ENCODE results near the gene TNFRSF8.

Gene TNFRSF8

DNA sequence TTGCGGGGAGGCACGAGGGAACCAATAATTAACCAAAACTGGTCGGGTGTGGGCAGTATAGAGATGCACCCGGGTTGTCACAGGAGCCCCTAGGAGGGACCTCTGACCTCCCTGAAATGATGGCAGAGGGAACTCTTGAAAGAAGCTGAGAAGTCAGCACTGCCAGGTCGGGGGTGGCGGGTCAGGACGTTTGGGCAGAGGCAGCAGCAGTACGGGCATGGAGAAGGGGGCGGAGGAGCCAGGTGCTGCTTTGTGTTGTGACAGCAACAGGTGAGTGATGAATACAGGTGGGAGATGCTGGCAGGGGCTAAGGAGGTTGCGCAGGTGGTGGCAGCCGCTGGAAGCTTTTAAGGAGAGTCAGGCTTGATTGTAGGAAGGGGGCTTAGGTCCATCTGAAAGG lies 115.4 kb downstream of the TNFRSF8 start:
- Histone ChIP-seq H3K27me3 (ENCODE audit: control insufficient read depth in 1 of 2, insufficient read depth in 2 of 2, low read length in 2 of 2) (no peaks in the 10 kb centered on the region), H3K9ac (ENCODE audit: low read length in 2 of 2) (no peak overlapping the region), H3K4me1 (ENCODE audit: control insufficient read depth, insufficient read depth, low read length) (peaks cover 52% of the 10 kb centered on the region), H3K27ac (ENCODE audit: low read length) (peak overlapping the region; percentile 24), H3K9me3 (ENCODE audit: control insufficient read depth in 2 of 2, low read length in 2 of 2) (peaks cover 0 to 3% of the 10 kb centered on the region in 2 donors), H3K4me3 (ENCODE audit: low read length in 2 of 2) (peak overlapping the region in 1 of 2 donors; percentile 3), H3K36me3 (ENCODE audit: control insufficient read depth in 2 of 2, insufficient read depth in 2 of 2, low read length in 2 of 2) (no peaks in the 10 kb centered on the region)

DNA sequence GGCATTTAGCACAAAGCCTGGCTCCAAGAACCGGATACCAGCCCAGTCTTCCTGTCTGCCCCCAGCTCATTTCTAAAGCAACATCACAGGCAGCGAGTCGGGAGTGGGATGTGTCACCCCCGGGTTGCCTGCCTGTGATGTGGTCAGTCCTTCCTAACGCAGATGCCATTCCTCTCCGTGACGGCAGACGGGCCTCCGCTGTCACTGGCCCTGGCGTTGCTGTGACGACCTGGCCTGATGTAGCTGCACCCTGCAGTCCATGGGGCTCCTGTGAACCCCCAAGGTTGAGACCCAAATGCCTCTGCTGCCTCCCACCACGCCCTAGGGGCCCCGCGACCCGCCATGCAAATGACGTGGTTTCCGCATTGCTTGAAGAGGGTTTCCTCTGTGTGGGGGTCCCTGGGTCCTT lies 116.0 kb downstream of the TNFRSF8 start:
- Histone ChIP-seq H3K4me1 (ENCODE audit: control insufficient read depth, insufficient read depth, low read length) (peaks cover 53% of the 10 kb centered on the region), H3K27me3 (ENCODE audit: control insufficient read depth in 1 of 2, insufficient read depth in 2 of 2, low read length in 2 of 2) (no peaks in the 10 kb centered on the region), H3K9ac (ENCODE audit: low read length in 2 of 2) (no peak overlapping the region)

DNA sequence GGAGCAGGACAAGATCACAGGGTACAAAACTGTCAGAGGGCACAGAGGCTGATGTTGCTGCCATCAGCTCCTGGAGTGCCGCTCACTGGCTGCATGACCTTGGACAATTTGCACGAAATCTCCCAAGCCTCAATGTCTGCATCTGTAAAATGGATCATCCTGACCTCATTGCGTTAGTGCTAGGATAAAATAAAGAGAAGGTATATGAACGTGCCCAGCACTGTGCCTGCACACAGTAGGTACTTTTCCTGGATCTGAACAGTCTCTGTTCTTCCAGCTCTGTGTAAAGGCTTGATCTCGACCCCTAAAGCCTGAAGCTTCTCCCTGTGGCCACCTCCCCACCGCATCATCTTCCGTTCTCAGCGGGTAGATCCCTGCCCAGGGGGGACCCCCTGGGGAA lies 116.6 kb downstream of the TNFRSF8 start:
- peaks cover 55% of the 10 kb centered on the region for H3K4me1 ChIP-seq (ENCODE audit: control insufficient read depth, insufficient read depth, low read length)
- H3K9ac ChIP-seq (ENCODE audit: low read length in 2 of 2) = no peak overlapping the region
- H3K27ac ChIP-seq (ENCODE audit: low read length) = no peak overlapping the region
- H3K9me3 ChIP-seq (ENCODE audit: control insufficient read depth in 2 of 2, low read length in 2 of 2) = peaks cover 0 to 3% of the 10 kb centered on the region in 2 donors
- H3K4me3 ChIP-seq (ENCODE audit: low read length in 2 of 2) = no peak overlapping the region
- H3K27me3 ChIP-seq (ENCODE audit: control insufficient read depth in 1 of 2, insufficient read depth in 2 of 2, low read length in 2 of 2) = no peaks in the 10 kb centered on the region
- H3K36me3 ChIP-seq (ENCODE audit: control insufficient read depth in 2 of 2, insufficient read depth in 2 of 2, low read length in 2 of 2) = no peaks in the 10 kb centered on the region

More for the DNA sequence above, 116.0 kb downstream of the TNFRSF8 start:
- Histone ChIP-seq H3K4me3 (ENCODE audit: low read length in 2 of 2) (no peak overlapping the region), H3K27ac (ENCODE audit: low read length) (peak overlapping the region; percentile 24), H3K9me3 (ENCODE audit: control insufficient read depth in 2 of 2, low read length in 2 of 2) (peaks cover 0 to 3% of the 10 kb centered on the region in 2 donors), H3K36me3 (ENCODE audit: control insufficient read depth in 2 of 2, insufficient read depth in 2 of 2, low read length in 2 of 2) (no peaks in the 10 kb centered on the region)

DNA sequence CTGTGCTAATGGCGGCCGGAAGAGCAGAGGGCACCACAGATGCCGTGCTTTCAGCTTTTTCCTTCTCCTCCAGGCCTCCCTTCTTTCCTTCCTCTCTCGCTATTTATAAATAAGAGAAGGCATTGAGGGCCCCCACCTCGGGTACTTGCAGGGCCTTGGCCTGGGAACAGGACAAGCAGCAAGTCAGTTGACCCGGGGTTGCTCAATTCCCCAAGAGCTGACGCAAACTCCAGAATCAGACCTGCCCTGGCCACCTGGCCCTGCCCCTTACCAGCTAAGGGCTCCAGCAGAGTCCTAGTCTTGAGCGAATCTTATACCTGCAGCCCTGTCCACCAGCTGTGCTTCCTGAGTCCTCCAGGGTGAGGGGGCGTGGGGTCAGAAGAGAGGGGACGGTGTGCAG lies 117.2 kb downstream of the TNFRSF8 start:
- H3K9me3 ChIP-seq (ENCODE audit: control insufficient read depth in 2 of 2, low read length in 2 of 2) = peaks cover 0 to 3% of the 10 kb centered on the region in 2 donors
- H3K27me3 ChIP-seq (ENCODE audit: control insufficient read depth in 1 of 2, insufficient read depth in 2 of 2, low read length in 2 of 2) = no peaks in the 10 kb centered on the region
- no peak overlapping the region for H3K9ac ChIP-seq (ENCODE audit: low read length in 2 of 2)
- H3K36me3 ChIP-seq (ENCODE audit: control insufficient read depth in 2 of 2, insufficient read depth in 2 of 2, low read length in 2 of 2) = no peaks in the 10 kb centered on the region
- H3K27ac ChIP-seq (ENCODE audit: low read length) = peak overlapping the region; percentile 46
- H3K4me1 ChIP-seq (ENCODE audit: control insufficient read depth, insufficient read depth, low read length) = peaks cover 56% of the 10 kb centered on the region
- no peak overlapping the region for H3K4me3 ChIP-seq (ENCODE audit: low read length in 2 of 2)

DNA sequence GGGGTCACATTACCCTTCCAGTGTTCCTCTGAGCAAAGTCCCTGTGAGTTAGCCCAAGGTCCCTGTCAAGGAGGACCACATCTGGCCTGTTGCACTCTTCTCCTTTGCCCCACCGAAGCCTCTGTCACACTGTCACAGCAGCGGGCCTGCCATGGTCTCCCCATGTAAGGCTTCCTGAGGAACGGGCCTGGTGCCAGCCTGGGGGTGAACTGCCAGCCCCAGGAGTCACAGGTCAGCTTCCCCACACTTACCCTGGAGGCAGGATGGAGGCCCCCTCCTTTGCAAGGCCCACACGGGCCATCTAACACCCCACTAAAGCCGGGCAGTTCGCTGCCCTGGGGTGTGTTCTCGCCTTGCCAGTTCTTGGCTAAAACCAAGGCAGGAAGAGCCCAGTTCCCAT lies 117.8 kb downstream of the TNFRSF8 start:
- peaks cover 58% of the 10 kb centered on the region for H3K4me1 ChIP-seq (ENCODE audit: control insufficient read depth, insufficient read depth, low read length)
- no peak overlapping the region for H3K4me3 ChIP-seq (ENCODE audit: low read length in 2 of 2)

DNA sequence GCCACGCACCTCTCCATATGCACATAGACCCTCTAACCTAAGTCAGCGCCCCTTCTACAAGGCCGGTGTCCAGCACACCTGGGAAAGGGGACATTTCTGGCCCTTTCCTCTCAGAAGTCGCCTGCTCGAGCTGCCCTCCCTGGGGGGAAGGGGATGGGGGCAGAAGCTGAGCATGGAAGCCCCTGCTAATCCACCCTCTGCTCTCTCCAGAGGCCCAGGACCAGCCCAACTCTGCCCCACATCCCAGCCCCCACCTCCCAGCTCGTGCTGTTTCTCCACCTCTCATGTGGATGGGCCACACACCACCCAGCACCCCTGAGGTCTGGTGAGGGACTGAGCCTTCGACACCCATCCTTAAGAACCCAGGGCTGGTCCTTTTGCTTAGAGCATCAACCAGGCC lies 118.5 kb downstream of the TNFRSF8 start:
- H3K4me1 ChIP-seq (ENCODE audit: control insufficient read depth, insufficient read depth, low read length) = peaks cover 64% of the 10 kb centered on the region
- H3K27ac ChIP-seq (ENCODE audit: low read length) = peak overlapping the region; percentile 46
- peaks cover 0 to 3% of the 10 kb centered on the region in 2 donors for H3K9me3 ChIP-seq (ENCODE audit: control insufficient read depth in 2 of 2, low read length in 2 of 2)
- no peak overlapping the region for H3K9ac ChIP-seq (ENCODE audit: low read length in 2 of 2)
- no peaks in the 10 kb centered on the region for H3K27me3 ChIP-seq (ENCODE audit: control insufficient read depth in 1 of 2, insufficient read depth in 2 of 2, low read length in 2 of 2)
- no peak overlapping the region for H3K4me3 ChIP-seq (ENCODE audit: low read length in 2 of 2)
- no peaks in the 10 kb centered on the region for H3K36me3 ChIP-seq (ENCODE audit: control insufficient read depth in 2 of 2, insufficient read depth in 2 of 2, low read length in 2 of 2)

More for the DNA sequence above, 117.8 kb downstream of the TNFRSF8 start:
- Histone ChIP-seq H3K27me3 (ENCODE audit: control insufficient read depth in 1 of 2, insufficient read depth in 2 of 2, low read length in 2 of 2) (no peaks in the 10 kb centered on the region), H3K9ac (ENCODE audit: low read length in 2 of 2) (no peak overlapping the region), H3K9me3 (ENCODE audit: control insufficient read depth in 2 of 2, low read length in 2 of 2) (peaks cover 0 to 3% of the 10 kb centered on the region in 2 donors), H3K36me3 (ENCODE audit: control insufficient read depth in 2 of 2, insufficient read depth in 2 of 2, low read length in 2 of 2) (no peaks in the 10 kb centered on the region), H3K27ac (ENCODE audit: low read length) (peak overlapping the region; percentile 46)

DNA sequence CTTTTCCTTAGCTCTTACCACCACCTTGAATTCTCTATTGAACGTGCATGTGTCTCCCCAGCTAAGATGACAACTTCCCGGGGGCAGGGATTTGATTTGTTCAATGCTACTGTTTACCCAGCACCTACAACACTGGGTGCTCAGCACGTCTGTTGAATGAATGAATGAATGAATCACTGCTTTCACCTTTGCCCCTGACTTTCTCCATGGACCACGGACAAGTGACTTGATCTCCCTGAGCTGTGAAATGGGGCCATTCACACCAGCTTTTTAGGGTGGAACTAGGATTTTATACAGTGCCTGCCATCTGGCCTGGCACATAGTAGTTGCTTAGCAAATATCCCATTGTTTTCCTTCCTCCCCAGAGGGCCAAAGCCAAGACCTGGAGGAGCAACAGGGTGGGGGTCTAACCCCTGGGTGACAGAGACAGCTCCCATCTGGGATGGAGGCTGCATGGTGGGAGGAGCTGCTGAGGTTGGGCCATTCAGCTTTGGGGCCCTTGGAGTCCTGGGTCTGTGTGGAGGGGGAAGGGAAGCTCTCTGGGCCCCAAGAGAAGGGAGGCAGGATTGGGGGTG lies 119.4 kb downstream of the TNFRSF8 start:
- peaks cover 67% of the 10 kb centered on the region for H3K4me1 ChIP-seq (ENCODE audit: control insufficient read depth, insufficient read depth, low read length)
- H3K36me3 ChIP-seq (ENCODE audit: control insufficient read depth in 2 of 2, insufficient read depth in 2 of 2, low read length in 2 of 2) = no peaks in the 10 kb centered on the region
- H3K9me3 ChIP-seq (ENCODE audit: control insufficient read depth in 2 of 2, low read length in 2 of 2) = peaks cover 0 to 3% of the 10 kb centered on the region in 2 donors
- peak overlapping the region; percentile 46 for H3K27ac ChIP-seq (ENCODE audit: low read length)
- no peaks in the 10 kb centered on the region for H3K27me3 ChIP-seq (ENCODE audit: control insufficient read depth in 1 of 2, insufficient read depth in 2 of 2, low read length in 2 of 2)
- no peak overlapping the region for H3K9ac ChIP-seq (ENCODE audit: low read length in 2 of 2)
- no peak overlapping the region for H3K4me3 ChIP-seq (ENCODE audit: low read length in 2 of 2)

DNA sequence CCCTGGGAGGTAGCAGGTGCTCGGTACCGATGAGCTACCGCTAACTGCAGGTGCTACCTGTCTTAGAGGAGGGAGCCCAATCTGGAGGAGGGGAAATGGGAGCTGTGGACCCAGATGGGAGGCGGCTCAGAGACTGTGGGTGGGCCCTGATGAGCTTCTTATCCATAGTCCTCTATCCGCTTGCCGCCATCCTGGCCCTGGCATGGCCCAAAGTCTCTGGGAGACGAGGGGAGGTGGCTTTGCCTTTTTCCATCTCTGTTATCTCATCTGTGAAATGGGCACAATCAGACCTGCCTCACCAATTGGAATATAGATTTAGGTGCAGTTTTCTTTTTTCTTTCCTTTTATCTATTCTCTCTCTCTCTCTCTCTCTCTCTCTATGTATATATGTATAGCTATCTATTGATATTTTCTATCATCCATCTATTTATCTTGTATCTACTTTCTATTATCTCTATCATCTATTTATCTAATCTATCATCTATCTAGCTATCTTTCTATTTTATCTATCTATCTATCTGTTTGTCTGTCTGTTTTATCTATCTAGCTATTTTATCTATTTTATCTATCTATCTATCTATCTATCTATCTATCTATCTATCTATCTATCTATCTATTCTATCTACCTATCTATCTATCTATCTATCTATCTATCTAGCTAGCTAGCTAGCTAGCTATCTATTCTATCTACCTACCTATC lies 120.1 kb downstream of the TNFRSF8 start:
- no peaks in the 10 kb centered on the region for H3K27me3 ChIP-seq (ENCODE audit: control insufficient read depth in 1 of 2, insufficient read depth in 2 of 2, low read length in 2 of 2)
- H3K9me3 ChIP-seq (ENCODE audit: control insufficient read depth in 2 of 2, low read length in 2 of 2) = peaks cover 0 to 1% of the 10 kb centered on the region in 2 donors
- H3K4me1 ChIP-seq (ENCODE audit: control insufficient read depth, insufficient read depth, low read length) = peaks cover 63% of the 10 kb centered on the region
- no peaks in the 10 kb centered on the region for H3K36me3 ChIP-seq (ENCODE audit: control insufficient read depth in 2 of 2, insufficient read depth in 2 of 2, low read length in 2 of 2)
- peak overlapping the region; percentile 86 for H3K27ac ChIP-seq (ENCODE audit: low read length)
- H3K9ac ChIP-seq (ENCODE audit: low read length in 2 of 2) = no peak overlapping the region
- no peak overlapping the region for H3K4me3 ChIP-seq (ENCODE audit: low read length in 2 of 2)

DNA sequence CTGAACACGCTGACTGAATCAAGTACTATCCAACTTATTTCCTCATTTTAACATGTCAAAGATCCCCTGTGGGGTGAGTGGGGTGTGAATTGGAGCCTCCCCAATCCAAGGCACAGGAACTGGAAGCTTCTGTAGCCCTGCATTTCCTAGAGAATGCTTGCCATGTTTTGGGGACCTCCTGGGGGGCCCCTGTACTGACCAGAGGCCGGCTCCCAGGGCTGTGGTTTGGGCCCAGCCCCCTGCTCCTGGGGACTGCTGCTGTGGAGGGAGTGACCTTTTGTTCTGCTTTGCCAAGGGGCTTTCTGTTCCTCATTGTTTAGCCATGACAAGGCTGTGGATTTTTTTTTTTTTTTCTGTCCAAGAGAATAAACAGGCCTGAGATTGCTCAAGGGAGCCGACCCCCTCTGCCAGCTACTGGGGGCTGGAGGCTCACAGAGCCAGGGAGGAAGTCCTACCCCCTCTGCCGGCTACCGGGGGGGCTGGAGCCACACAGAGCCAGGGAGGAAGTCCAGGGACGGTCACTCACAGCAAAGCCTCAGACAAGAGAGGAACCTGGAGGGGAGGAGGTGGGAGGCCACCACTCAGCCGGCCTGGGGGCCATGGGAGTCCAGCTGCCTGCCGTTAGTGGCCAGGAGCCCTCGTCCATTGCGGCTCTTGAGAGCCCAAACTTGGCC lies 121.0 kb downstream of the TNFRSF8 start:
- H3K36me3 ChIP-seq (ENCODE audit: control insufficient read depth in 2 of 2, insufficient read depth in 2 of 2, low read length in 2 of 2) = peaks cover 0 to under 1% of the 10 kb centered on the region in 2 donors
- peak overlapping the region; percentile 22 to 58 for H3K4me3 ChIP-seq (ENCODE audit: low read length in 2 of 2)
- H3K9ac ChIP-seq (ENCODE audit: low read length in 2 of 2) = peak overlapping the region; percentile 57 to 71
- no peaks in the 10 kb centered on the region for H3K9me3 ChIP-seq (ENCODE audit: control insufficient read depth in 2 of 2, low read length in 2 of 2)
- peak overlapping the region; percentile 86 for H3K27ac ChIP-seq (ENCODE audit: low read length)
- peaks cover 63% of the 10 kb centered on the region for H3K4me1 ChIP-seq (ENCODE audit: control insufficient read depth, insufficient read depth, low read length)
- no peaks in the 10 kb centered on the region for H3K27me3 ChIP-seq (ENCODE audit: control insufficient read depth in 1 of 2, insufficient read depth in 2 of 2, low read length in 2 of 2)

DNA sequence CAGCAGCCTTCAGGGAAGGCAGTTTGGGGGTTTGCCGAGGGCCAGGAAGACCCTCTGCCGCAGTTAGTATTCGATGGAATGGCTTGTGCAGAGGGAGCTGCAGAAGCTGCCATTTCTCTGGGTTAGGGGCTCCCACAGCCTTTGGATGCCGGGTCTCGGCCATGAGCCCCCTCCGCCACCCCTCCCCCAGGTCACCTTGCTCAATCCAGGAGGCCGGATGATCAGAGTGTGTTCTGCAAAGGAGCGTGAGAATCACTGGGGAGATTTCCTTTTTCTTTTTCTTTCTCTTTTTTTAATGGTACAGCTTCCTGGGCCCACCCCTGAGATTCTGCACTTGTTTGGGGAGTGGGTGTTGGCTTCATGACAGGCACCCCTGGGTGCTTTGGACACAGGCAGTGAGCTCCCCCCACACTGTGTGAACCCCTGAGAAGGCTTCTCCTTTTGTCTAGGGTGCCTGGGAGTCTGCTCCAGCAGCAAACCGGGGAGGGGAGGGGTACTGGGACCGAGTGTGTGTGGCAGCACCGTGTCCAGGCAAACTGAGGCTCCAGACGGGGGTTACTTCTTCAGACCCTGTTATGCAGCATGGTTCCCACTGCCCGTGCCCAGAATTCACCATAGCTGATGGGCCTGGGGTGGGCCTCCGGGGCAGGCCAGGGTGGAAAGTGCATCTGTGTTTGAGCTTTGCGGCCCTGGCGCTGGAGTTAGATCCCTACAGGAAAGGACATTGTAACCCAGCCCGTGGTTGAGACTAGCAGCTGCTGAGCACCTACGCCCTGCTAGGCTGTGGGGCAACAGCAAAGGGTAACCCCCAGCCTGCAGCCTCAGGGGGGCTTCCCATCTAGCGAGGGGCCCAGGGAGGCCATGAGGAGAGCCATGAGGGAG lies 122.2 kb downstream of the TNFRSF8 start:
- peak overlapping the region in 1 of 2 donors; percentile 58 for H3K4me3 ChIP-seq (ENCODE audit: low read length in 2 of 2)
- H3K9me3 ChIP-seq (ENCODE audit: control insufficient read depth in 2 of 2, low read length in 2 of 2) = no peaks in the 10 kb centered on the region
- peak overlapping the region; percentile 57 to 71 for H3K9ac ChIP-seq (ENCODE audit: low read length in 2 of 2)
- peak overlapping the region; percentile 86 for H3K27ac ChIP-seq (ENCODE audit: low read length)
- peaks cover 0 to 5% of the 10 kb centered on the region in 2 donors for H3K36me3 ChIP-seq (ENCODE audit: control insufficient read depth in 2 of 2, insufficient read depth in 2 of 2, low read length in 2 of 2)
- H3K4me1 ChIP-seq (ENCODE audit: control insufficient read depth, insufficient read depth, low read length) = peaks cover 63% of the 10 kb centered on the region
- no peaks in the 10 kb centered on the region for H3K27me3 ChIP-seq (ENCODE audit: control insufficient read depth in 1 of 2, insufficient read depth in 2 of 2, low read length in 2 of 2)

Measured in stomach smooth muscle (tissue), 2 donors.